HG02571 (cell line): ENCODE results near the gene PITPNM3.

Experiments used
- ATAC-seq: cut with Tn5 transposase; IDR thresholded peaks from one replicate; pipeline ENCODE4 v1.9.1; 2021; ENCODE audit warnings: mild to moderate bottlenecking, moderate library complexity; ENCODE audit not compliant: unreplicated experiment

PITPNM3 gene

DNA sequence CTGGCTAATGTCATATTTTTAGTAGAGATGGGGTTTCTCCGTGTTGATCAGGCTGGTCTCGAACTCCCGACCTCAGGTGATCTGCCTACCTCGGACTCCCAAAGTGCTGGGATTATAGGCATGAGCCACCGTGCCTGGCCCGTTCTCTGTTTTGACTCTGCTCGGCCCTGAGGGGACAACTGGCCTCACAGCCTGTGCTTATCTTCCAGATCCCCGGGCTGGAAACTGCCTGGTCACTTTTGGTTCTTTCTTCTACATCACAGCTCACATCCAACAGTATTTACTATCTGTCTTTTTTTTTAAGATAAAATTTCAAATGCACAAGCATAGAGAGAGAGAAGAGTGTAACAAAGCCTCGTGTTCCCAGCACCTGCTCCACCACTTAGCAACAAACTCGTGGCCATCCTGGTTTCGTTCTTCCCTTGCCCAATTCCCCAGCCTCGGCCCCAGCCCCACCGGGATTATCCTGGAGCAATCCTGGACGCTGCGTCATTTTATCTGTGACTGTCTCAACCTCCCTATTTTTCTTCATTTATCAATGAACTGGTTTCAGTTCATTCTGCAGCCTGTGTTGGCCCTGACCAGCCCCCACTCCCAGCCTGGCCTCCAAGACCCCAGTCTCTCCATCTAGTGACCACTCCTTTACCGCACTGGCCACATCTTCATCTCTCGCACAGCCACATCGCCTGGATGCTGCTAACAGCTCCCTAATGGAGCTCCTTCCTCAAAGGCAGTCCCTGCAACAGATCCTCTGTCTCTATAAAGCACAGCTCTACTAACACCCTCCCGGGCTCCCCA, 91.0 kb downstream of the PITPNM3 start:
- no peak for ATAC-seq

DNA sequence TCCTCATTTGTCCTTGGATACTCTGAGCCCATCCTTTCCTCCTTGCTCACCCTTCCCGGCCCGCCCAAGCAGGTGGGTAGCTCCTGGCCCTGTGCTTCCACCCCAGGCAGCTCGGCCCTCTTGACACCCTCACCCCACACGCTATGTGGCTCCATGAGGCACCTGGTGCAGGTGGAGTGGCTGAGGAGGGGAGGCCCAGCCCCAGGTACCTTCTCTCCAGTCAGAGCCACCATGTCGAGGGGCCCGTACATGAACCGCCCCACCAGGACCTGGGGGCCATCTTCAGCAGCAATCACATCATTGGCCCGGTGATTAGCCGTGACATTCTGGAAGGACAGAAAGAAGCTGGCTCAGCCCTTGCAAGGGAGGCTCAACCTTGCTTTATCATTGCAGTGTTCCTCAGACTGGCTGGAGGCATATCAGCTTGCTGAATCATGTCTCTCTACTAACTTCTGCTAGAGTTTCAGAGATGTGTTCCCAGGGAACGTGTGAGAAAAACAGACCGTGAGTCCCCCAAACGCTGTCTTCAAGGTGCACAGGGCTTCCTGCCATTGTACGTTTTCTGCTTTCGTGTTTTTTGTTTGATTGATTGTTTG, 91.8 kb downstream of the PITPNM3 start:
- no peak for ATAC-seq

DNA sequence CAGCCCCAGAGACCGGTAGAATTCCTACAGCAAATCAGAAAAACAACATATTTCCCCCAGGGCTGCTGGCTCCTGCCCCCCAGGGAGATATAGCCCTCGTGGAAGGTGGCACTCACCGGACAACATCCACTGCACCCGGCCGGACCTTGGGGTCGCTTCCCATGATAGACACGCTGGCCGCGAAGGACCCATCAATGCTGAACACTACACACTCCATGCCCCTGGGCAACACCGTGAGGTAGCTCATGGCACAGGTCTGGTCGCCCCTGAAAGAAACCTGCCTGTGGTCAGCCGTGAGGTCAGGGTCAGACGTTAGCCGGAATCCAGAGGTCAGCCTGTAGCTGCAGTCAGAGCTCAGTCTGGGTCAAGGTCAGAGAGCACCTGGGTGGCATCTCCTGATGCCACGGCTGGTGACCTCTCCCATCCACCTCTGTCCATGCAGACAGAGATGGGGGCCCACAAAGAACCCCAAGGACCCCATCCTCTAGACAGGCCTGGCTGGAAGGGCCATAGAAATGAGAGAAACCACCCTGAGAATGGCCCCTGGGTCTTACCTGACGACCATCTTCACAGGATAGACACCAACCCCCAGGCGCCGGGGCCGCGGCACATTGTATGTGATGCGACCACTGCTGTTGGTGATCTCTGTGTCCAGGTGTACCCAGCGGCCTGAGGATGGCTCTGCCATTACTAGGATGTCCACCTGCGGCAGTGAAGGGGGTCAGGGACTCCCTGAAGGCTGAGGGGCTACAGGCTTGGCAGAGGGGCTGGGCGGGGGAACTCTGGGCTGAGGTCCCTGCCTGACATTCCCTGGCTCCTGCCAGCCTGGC, 92.5 kb downstream of the PITPNM3 start:
- no peak for ATAC-seq

DNA sequence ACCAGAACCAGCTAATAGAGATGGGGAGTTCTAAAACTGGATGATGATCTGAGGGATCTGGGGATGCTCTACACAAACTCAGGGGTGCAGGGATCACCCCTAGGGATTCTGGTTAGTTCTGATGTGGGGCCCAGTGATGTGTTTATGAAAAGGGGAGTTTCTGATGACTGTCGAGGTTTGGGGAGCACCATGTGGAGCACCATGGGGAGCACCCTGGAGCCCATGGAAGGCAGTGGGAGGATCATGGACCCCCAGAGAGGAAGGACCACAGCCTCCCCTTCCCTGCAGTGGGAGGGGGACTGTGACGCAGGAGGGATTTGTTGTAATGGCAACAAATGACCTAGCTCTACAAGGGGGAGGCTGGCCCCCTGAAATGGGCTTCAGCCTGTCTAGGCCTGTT, 93.7 kb downstream of the PITPNM3 start:
- no peak for ATAC-seq

DNA sequence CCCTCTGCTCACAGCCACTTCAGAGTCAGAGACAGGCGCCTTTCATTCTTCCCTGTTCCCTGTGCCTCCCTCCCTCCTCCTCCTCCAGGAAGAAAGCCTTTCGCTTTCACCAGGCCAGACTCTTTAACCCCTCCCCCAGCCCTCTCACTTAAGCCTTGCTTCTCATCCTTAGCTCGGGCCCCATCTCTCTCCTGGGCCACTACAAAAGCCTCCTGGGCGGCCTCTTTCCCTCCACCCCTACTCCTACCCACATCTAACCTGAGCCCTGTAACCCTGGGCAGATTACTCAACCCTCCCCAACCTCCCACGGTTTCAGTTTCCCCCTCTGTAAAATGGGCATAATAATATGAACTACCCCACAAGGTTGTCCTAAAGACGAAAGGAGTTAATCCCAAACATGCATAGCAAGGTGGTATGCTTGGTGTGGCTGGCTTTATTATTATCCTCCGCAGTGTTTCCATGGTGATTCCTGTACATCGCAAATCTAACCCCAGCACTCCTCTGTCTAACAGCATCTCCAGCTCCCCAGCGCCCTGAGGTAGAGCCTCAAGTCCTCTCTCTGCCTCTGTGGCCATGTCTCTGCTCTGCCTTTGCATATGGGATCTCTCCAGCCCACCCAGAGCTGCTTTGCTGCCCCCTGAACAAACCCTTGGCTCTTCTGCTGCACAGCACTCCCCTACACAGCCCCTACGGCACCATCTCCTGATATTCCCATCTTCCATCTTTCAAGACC, 94.4 kb downstream of the PITPNM3 start:
- no peak for ATAC-seq

DNA sequence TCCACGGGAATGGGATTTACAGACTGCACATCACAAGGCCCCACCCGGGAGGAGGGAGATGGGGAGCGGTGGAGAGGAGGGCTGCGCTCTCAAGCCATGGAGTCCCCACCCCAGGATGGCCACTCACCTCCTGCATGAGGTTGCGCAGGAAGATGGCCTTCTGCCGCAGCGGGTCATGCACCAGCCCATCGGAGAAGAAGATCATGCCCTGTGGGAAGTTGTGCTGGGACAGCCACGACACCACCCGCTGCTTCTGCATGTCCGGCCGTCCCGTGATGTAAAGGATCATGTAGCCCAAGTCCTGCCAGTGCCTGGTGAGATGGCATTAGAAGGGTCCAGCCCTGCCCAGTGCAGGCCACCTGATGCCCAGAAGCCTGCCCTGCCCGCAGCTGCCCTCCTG, 95.1 kb downstream of the PITPNM3 start:
- no peak for ATAC-seq

DNA sequence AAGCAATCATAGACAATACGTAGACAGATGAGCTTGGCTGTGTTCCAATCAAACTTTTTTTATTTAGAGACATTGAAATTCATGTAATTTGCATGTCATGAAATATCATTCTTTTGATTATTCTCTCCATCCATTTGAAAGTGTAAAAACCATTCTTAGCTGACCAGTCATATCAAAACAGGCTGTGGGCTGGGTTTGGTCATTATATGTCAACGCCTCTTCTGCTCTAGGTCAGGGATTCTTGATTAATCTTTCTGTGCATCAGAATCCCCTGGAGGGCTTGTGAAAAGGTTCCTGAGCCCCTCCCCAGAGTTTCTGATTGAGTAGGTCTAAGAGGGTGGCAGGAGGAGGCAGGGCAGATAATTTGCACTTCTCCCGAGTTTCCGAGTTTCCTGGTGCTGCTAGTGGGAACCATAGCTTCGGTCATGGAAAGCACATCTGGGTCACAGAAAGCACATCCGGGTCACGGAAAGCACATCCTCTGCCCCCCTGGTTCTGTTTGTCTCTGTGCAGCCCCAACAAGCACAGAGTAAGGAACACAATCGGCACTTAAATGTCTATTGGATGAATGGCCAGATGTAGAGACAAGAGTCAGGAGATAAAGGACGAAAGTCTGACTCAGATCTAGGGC, 95.7 kb downstream of the PITPNM3 start:
- ATAC-seq = no peak

DNA sequence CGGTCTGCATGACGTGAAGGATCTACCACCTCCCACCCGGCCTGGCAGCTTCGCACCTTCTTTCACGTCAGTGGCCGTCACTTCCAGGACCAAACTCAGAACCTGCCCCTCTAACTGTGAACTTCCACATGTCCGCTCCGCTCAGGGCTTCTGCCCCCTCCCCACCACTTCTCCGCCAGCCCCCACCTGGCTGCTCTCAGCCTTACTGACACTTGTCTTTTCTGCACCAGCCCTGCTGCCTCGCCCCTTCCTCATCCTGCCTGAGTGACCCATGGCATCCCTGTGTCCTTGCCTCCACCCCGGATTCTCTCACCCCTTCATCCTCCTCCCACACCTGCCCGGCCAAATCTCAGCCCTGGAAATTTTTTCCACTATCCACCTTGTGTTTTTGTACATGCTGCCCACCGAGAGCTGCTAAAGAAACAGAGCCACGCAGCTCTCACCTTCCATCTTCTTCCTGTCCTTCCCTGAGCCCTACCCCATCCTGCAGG, 97.8 kb downstream of the PITPNM3 start:
- ATAC-seq = no peak

DNA sequence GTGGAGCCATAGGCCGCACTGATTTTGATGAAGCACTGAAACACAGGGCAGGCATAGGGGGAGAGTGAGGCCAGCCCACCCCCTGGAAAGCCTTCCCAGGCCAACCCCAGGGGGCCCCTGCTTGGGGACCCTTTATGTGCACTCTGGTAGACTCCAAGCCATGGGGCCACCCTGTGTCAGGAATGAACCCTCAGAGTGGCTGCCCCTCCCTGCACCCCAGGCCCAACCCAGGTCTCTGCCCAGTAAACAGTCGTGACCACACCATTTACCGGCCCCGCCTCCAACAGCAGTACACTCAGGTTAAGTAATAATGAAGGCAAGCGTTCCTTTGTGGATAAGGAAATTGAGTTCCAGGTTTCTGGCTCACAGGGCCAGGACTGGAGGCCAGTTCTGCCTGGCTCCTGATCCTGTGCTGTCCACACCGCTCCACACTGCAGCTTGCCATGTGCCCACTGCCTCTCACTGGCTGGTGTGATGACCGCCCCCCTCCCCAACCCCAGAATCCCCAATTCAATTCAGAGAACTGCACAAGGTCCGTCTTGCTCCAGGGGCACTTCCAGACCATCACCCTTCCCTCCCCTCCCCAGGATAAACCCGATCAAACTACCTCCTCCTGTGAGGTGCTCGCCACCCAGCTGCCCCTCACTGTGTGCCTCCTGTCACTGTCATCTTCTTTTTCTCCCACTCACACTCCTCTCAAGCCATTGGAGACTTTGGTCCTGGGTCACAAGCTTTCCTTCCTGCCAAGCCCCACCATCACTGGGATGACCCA, 98.5 kb downstream of the PITPNM3 start:
- no peak for ATAC-seq

DNA sequence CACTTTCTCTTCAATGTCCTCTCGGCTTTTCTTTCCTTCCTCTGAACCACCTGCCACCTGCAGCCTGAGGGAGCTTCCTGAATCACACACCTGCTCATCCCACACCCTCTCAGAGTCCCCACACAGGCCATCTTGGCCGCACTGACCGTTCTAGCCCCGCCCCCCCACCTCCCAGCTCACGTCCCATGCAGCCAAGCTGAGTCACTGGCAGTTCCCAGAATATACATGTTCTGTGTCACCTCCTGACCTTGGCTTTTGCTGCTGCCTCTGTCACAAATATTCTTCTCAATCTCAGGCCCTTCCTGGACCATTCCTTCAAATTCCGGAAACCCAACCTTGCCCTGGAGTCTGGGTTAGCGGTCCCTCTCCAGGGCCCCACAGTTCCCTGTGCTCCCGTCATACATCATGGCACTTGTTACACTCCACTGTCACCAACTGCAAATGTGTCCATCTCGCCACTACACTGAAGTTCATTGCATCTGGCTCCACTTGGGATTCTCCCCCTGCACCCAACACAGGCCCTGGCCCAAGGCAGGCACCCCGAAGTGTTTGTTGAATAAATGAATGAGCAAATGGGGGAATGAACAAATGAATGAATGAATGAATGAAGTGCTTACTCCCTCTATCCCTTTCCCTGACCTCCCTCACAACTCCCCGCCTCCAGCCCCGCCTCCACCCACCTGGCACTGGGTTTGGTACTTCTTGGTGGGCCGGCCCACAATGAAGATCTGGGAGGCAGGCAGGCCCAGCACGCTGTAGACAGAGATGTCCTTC, 99.3 kb downstream of the PITPNM3 start:
- no peak for ATAC-seq

DNA sequence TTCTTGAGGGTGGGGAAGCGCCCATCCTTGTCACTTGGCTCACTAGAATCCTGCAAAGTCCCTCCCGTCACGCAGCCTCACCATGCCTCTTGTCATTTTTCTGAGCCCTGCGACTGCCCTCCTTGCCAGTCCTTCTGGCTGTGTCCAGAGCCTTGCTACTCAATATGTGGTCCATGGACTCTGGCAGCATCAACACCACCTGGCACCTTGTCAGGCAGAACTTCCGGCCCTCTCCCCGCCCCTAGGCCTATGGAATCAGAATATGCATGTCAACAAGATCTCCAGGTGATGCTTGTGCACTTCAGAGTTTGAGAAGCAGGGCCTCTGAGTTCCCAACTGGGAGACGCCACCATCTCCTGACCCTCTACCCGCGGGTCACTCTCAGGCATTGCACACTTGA, 100.0 kb downstream of the PITPNM3 start:
- ATAC-seq = no peak

DNA sequence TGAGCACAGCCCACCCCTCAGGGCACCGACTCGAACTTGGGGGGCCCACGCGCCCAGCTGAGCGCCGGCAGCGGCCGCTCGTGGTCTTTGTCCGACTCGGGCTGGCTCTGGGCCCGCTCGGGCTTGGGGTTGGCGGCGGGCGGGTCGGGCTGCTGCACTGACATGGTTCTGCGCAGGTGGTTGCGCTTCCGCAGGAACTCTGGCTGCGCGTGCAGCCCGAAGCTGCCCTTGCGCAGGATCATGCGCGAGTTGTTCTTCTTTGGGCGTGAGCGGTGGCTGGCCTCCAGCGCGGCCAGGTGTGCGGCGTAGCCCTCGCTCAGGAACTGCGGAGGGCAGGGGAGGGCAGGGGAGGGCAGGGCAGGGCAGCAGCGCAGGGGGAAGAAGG, 101.0 kb downstream of the PITPNM3 start:
- ATAC-seq = no peak

DNA sequence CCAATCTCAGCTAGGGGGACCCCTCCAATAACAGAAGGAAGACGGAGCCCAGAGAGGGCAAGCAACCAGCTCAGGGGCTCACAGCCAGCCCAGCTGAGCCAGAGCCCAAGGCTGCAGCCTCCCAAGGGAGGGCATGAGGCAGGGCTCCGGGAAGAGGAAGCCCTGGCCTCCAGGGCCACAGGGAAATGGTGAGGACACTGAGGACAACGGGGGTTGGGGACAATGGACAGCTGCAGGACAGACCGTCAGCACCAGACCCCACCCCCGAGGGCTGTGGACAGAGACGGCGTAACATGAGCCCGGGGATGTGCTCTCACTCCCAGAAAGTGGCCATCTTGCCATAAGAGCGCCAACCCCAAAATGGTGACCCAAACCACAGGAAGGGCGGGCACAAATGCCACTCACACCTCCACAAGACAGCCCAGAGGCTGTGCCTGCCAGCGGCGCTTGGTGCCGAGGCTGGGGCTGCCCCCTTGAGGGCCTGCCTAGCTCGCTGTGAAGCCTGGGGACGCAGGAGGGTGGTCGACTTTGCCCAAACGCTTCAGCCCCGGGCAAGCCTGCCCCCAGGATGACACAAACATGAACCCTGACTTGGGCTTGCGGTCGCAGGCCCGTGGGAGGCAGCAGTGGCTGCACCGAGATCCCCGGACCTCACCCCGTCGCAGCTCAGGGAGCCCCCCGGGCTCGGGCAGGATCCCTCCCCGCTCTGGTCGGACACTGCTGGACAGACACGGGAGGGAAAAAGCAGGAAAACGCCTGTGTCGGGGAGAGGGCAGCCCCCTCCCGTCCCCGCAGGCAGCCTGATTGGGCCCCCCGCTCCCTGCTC, 101.6 kb downstream of the PITPNM3 start:
- no peak for ATAC-seq

DNA sequence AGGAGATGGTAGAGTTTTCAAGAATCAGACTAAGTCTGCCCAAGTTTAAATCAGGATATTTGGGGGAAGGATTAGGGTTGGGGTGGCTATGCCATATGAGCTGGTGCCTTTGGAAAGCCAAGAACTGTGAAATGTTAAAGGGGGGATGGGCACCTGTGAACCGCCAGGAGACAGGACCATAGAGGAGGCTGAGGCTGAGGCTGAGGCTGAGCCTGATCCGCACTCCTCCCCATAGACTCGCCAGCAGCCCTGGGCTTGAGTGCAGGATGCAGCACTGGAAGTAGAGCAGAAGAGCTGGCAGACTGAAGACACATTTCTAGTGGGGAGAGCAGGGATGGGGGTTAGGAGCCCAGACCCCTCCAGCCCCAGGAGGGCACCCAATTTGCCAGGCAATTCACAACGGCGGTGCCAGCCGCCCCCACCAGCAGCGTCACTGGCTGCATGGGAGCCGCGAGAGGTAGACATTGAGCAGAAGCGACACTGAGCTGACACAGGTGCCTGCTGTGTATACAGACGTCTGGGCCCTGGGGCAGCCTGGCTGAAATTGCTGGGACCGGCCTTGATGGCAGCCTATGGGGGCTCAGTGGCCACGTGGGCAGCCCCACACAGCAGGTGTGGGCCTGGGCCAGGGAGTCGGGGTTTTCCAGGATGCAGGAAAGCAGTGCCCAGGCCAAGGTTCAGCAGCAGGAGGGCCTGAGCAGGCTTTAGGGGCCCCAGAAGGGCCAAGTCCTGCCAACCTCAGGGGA, 102.9 kb downstream of the PITPNM3 start:
- ATAC-seq = no peak

DNA sequence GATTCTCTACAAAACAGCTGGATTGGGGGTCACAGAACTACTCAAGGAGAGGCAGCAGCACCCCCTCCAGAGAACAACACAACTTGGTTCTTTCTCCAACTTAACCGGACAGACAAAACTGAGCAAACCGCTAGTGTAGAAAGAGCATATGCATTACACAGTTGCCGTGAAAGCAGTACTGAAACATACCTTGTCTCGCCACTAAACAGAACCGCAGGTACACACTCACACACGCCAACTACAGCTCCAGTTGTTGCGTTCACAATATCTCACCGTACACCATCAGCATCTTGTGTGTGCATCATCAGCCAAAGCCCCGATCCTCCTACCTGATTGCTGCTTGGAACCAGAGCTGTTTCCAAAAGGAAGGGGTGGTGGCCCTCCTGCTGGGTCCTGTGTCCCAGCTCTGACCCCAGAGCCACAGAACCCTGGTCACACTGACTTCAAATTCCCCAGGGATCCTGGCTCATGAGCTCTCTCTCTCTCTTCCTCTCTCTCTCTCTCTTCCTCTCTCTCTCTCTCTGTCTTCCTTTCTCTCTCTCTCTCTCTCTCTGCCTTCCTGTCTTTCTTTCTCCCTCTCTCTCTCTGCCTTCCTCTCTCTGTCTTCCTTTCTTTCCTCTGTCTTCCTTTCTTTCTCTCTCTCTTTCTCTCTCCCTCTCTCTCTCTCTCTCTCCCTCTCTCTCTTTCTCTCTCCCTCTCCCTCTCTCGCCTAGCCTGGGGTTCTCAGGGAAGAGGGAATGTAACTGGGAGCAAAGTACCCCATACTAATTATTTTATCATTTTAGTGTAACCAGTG, 103.7 kb downstream of the PITPNM3 start:
- no peak for ATAC-seq

DNA sequence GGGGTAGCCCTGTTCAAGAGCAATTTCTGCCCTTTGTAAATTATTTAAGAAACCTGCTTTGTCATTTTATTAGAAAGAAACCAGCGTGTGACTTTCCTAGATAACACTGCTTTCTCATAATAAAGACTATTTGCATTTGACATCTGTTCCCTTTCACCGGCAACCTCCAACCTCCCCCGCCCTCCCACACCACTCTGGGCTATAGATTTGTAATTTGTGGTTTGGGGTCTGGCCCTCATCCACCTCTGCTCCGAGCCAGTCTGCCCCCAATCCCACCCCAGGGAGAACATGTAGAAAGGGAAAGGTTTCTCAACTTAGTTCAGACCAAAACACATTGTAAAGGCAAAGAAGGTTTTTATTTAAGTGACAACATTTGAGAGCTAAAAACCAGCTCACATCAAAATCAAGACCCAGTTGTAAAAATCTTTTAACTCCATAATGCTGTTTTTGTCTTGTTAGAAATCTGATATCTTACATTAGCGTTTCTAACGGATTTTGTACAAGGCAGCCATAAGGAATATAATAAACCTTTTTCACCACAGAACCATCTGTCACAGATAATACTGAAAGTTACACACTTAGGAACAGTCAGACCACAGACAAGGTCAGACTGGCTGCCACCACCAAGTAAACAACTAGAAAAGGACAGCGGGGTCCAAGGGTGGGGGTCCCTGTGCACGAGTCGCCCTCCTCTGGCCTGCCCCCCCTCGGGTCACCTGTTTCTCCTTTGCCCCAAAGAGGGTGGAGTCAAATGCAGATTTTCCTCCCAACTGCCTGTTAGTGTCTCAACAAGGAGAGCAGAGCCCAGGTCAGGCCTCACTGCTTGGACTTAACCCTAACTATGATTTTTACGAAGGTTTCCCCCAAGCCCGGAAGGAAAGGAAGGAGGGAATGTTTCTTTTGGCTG, 105.2 kb downstream of the PITPNM3 start:
- ATAC-seq = no peak
